Peyer's patch (tissue), 4 donors: ENCODE measurements around the gene ZNF546.

Experiments
- CTCF ChIP-seq, 6 experiments: fragments of 450-650 bp in 4 of 6; fragments of 200-600 bp in 2 of 6; sonication (generic) in 1 of 6; IDR thresholded peaks; one replicate each; pipeline ENCODE4 v1.5.1; 2017 to 2019; ENCODE audit warnings: antibody characterized with exemption in 6 of 6, mild to moderate bottlenecking in 3 of 6, moderate library complexity in 1 of 6
- POLR2A ChIP-seq, 2 donors: fragments of 450-650 bp; IDR thresholded peaks; one replicate each; pipeline ENCODE4 v1.5.1; 2017; ENCODE audit warnings: antibody characterized with exemption in 2 of 2, mild to moderate bottlenecking in 2 of 2, moderate library complexity in 2 of 2

GRCh38 chr19:39971380-39972035 lies 25.4 kb upstream of the ZNF546 start:
- TF ChIP-seq CTCF (IDR thresholded peaks at IDR 0.05) (no peak), POLR2A (IDR thresholded peaks at IDR 0.05) (no peak)
